ENCODE results near the gene FBXO27.

Gene FBXO27

GRCh38 chr19:38980583-38981374, 51.6 kb downstream of the FBXO27 start:
- DNase-seq, result no peak

GRCh38 chr19:38979812-38980211, 52.5 kb downstream of the FBXO27 start:
- DNase-seq, result no peak

GRCh38 chr19:38978326-38978689, 54.0 kb downstream of the FBXO27 start:
- no peak for DNase-seq

GRCh38 chr19:38977445-38978325, 54.7 kb downstream of the FBXO27 start:
- no peak for DNase-seq

- DNase-seq, result no peak
Measured at GRCh38 chr19:38975861-38976271, 56.5 kb downstream of the FBXO27 start.

GRCh38 chr19:38975214-38975860, 57.0 kb downstream of the FBXO27 start, which contains the start of gene FBXO17:
Gene FBXO17 (minus strand): TSS chr19:38975742. CDS start chr19:38950319, 25,423 bp downstream.
- DNase-seq, result no peak

- no peak for DNase-seq
Measured at GRCh38 chr19:38974624-38975213, 57.6 kb downstream of the FBXO27 start.

Measured in stimulated activated CD4-positive, alpha-beta T cell treated with anti-CD3 and anti-CD28 coated beads, Interleukin-4, amount 100 ng/mL, for 4 hours (primary cell).